GM19463 (cell line): Measurements from ENCODE around the gene RNF130.

Source experiments
- ATAC-seq: cut with Tn5 transposase; IDR thresholded peaks from one replicate; pipeline ENCODE4 v1.9.1; 2021; ENCODE audit warnings: mild to moderate bottlenecking, moderate library complexity; ENCODE audit not compliant: unreplicated experiment

Gene RNF130

DNA sequence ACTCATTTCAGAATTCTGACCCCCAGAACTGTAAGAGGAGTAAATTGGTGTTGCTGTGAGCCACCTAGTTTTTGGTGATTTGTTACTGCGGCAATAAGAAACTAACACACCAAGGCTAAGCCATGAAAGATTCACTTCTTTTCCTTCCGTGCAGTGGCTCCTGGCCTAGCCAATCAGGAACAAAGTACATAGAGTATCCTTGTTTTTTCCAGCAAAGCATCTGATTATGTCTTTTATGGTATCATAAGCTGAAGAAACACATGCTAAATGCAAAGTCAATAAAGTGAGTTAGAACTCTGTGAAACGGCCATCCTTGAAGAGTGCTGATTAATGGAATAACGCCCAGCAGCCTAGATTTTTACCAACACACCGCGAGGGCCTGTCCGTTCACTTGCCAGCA is 11.4 kb downstream of the RNF130 start:
- ATAC-seq, result no peak

DNA sequence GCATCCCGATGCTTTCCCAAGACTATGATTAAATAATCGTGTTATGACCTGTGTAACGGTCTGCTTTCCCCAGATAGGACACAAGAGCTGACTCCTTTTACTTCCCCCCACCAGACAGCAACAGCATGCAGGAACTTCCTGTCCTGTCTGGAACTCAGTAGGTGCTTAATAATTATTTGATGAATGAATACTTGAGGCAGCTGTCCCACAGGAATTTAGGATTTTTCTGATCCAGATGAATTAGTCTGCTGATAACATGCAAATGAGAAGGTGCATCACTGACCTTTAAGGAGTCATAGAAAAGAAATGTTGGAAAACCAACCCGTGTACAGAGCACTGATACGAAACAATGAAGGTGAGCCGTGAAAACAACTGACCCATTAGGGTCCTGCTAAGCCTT is 12.2 kb downstream of the RNF130 start:
- no peak for ATAC-seq

DNA sequence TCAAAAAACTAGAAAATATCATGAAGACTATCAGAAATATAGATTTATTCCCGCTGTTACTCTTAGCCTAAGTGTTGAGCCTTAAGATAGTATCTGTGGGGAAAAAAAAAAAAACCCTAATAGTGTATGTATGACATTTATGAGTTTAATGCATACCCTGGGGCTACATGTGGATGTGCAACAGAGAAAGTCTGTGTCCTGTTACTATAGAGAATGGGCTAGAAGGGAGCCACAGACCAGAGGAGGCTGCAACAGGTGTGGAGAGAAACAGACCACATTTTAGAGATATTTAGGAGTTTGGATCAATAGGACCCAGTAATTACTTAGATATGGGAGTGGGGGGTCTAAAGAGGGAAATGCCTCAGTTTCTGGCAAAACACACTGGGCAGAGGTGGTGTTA is 15.4 kb downstream of the RNF130 start:
- no peak for ATAC-seq

DNA sequence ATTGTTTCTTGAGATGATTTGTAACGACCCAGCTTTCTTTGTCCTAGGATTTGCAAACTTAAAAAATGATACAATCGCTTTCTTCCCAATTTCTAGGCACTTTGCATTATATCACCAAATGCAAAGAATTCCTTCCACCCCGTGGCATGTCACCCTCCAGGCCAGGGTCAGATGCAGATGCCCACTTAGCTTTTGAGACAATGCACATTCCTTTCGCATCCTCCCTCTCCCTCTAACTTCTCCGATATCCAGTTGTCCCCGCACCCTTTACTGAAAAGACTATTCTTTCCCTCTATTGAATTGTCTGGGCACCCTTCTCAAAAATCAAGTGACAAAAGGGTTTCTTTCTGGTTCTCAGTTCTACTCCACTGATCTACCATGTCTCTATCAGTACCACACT is 17.3 kb downstream of the RNF130 start:
- no peak for ATAC-seq

DNA sequence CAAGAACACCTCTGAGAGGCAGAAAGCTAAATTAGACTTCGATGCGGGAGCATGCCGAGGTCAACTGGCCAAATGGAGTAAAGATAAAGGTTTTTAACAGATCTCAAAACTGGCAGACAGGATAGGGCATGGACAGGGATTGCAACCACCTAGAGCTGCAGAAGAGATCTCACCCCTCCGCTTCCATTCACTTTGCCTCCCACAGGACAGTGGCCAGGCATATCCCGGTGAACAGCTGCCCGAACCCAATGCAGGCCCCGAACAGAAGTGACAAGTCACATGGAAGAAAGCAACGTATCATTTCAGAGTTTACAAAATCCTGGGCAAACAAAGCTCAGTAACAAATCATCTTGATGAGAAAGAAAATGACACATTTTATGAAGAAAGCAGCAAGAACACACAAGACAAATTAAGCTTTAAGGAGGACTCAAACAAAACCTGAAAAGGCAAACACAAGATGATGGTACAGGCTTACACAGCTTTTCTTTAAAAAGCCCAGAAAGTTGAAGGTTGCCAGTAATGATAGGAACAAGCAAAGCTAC is 18.4 kb downstream of the RNF130 start:
- ATAC-seq, result no peak

DNA sequence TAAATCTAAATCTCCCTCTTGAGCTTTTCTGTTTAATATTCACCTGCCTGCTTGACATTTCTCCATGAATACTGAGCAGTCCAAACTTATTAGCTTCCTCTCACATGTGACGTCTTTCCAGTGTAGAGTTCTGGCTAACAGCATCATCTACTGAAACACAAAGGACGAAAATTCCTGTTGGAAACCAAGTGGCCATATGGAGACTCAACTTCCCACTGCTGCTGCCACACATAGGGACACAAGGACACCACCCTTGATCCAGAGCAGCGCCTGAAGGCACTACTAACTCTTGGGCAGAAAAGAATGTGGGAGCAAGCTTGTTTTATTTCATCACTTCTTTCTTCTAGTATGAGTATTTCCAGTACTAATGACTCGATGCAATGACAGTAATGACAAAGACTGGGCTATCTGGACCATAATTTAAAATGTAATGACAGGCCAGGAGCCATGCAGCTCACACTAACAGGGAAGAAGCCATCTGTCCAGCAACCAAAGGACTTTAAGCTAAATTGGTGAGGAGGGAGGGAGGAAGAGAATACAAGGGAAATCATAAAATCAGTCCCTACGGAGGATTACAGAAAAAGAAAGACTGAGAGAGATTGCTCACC is 19.2 kb downstream of the RNF130 start:
- ATAC-seq, result no peak

DNA sequence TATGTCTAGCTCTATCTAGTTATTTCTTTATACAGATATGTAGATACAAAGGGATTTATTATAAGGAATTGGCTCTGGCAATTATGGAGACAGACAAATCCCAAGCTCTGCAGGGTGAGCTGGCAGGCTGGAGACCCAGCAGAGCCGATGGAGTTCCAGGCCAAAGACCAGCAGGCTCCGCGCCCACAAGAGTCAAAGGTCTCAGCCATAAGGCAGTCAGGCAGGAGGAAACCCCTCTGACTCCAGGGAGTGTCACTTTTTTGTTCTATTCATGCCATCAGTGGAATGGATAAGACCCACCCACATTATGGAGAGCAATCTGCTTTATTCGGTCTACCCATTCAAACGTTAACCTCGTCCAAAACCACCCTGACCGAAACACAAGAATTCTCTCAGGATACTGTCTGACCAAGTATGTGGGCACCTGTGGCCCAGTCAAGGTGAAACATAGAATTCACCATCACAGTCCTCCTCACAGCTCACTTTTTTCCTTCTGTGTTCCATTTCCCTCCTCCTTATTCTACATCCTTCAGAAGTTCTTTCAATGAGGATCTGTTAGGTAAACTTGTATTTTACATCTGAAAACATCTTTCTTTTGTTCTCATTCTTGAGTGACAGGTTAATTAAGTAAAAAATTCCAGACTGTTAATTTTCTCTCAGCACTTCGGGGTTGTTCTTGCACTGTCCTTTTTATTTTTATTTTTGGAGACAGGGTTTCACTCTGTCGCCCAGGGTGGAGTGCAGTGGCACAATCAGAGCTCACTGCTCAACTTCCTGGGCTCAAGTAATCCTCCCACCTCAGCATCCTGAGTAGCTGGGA is 21.2 kb downstream of the RNF130 start:
- ATAC-seq, result no peak

DNA sequence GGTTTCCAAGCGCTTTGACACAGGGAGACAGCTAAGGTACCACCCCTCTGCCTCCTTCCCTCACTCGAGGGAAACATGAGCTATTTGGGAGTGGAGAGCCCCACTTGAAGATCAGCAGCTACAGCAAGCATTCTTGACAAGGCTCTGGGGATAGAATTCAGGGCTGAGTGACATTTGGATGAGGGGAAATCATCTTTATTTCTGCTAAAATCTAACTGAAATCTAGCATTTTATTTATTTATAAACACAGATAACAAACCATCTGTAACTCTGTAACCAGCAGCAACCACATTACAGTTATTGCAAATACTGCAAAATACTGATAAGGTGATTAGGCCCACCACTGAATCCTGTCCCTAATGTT is 22.4 kb downstream of the RNF130 start:
- no peak for ATAC-seq

DNA sequence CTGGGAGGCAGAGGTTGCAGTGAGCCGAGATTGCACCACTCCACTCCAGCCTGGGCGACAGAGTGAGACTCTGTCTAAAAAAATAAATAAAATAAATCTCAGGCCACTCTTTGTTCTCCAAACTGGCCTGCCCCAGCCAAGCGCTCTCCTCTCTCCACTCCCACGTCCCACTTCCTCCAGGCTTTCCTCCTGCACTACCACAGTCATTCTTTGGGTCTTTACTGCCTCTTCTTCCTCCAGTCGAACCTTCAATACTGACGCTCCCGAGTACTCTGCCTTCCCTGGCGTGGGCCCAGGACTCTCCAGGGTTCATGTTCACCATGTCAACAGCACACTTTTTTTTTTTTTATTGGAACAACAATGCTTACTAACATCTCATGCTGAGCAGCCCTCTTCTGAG is 23.9 kb downstream of the RNF130 start:
- ATAC-seq, result no peak

DNA sequence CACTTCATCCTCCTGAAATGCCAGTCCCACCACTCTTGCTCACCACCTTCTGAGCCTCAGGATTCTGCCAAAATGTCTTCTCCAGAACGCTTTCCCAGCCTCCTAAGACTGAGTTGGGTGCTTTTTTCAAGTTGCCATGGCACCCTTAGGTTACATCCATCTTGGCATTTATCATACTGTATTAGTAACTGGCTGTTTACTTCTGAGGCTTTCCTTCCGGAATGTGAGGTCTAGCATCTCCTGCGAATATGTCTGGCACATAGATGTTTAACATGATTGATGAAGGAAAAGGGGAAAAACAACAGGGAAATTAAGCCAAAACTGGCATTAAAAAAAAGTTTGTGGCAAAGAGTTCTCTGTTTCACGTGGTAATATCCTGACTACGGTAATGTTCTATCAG is 24.9 kb downstream of the RNF130 start:
- no peak for ATAC-seq

DNA sequence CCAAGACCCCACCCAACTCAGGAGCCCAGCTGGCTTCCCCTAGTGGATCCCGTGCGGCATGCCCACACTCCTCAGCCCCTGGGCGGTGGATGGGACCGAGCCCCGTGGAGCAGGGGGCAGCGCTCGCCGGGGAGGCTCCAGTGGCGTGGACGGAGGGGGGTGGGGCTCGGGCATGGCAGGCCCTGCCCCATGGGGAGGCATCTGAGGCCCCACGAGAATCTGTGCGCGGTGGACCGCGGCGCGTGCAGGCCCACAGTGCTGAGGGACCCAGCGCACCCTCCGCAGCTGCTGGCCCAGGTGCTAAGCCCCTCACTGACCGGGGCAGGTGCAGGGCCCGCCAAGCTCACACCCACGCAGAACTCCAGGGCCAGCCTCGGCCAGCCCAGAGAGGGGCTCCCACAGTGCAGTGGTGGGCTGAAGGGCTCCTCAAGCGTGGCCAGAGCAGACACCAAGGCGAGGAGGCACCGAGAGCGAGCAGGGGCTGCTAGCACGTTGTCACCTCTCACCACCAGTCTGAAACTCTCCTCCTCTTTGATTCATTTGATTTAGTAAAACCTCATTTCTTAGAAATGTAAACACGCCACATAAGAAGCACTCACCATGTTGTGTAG is 25.6 kb downstream of the RNF130 start:
- ATAC-seq, result no peak

DNA sequence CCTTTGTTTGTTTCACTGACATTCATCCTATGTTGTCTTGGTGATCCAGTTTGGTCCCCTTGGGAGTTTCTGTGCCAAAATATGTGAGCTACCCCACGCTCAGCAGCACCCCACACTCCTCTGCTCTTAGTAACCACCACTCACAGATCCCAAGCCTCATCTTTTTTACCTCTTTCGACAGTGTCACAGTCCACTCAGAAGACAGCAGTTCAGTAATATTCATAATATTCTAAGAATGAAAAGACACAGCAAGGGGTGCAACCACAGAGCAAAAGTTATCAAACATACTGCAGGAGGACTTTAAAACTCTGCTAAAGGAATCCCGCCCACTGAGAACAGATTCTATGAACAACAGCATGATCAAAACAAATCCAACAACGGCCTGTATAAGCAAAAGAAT is 28.2 kb downstream of the RNF130 start:
- ATAC-seq, result no peak

DNA sequence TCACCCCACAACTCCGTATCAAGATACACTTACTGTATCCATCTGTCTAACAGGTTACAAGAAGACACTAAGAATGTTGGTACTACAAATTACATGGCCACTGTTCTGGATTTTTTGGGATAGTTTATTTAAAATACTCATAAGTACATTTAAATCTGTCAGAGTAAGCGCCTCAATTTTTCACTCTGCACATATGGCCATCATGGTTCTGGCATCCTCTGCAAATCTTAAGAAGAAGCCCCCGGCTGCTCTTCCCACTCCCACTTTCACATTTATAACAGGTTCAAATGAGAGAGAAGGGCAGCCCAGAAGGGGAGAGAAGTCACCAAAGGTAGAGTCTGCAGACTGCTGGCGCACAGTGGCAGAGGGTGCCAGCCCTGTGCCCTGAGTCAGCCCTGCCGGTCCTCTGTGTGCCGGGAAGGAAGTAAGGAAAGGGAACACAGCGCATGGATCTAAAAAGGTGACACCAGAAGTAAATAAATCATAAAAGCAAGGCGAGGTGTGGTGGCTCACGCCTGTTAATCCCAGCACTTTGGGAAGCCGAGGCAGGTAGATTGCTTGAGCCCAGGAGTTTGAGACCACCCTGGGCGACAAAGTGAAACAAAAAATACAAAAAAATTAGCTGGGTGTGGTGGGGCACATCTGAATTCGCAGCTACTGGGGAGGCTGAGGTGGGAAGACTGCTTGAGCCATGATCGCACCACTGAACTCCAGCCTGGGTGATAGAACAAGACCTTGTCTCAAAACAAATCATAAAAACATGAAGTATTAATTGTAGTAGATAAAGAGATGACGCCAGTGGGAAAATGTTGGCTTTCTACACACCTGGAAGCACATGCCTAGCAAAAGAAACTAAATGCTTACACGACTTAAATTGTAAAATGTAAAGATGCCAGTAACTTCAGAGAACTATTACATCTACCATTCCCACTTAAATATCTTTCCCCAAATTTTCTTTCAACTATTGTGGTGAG is 30.0 kb downstream of the RNF130 start:
- ATAC-seq, result no peak

DNA sequence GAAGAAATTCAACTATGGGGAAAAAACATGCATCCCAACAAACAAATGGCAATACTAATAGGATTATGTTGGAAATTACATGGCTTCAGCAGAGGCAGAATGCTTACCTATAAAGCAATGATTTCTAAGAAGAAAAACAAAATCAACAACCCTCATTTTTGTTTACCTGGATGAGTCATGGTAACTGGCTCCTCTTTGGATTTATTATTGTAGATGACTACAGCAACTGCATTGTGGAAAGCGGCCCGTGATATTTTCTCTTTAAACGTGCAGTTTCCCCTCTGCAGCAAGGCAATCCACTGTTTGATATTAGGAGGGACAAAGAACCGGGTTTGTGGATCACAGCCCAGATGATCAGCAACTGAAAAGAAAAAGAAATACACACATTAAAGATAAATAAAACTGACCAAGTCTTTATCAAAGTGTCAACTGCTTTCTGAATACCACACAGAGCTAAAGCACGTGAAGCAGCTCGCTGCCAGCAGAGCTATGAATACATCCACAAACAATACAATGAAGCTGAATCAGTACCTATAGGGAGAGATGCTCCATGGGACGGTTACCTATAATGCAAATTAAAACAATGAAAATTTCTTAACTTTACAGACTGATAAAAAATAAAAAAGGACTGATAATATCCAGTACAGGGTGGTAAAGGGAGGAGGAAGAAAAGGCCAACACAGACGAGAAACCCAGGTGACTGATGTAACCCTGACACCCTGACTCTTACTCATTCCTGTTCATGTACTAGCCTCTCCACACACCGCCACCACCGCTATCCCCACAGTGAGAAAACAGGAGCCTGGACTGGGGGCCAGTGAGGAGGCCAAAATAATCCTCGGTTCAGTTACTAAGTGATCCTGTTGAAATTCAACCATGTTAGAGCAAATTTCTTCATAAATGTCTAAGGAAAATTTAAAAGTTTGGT is 31.0 kb downstream of the RNF130 start:
- ATAC-seq, result no peak

DNA sequence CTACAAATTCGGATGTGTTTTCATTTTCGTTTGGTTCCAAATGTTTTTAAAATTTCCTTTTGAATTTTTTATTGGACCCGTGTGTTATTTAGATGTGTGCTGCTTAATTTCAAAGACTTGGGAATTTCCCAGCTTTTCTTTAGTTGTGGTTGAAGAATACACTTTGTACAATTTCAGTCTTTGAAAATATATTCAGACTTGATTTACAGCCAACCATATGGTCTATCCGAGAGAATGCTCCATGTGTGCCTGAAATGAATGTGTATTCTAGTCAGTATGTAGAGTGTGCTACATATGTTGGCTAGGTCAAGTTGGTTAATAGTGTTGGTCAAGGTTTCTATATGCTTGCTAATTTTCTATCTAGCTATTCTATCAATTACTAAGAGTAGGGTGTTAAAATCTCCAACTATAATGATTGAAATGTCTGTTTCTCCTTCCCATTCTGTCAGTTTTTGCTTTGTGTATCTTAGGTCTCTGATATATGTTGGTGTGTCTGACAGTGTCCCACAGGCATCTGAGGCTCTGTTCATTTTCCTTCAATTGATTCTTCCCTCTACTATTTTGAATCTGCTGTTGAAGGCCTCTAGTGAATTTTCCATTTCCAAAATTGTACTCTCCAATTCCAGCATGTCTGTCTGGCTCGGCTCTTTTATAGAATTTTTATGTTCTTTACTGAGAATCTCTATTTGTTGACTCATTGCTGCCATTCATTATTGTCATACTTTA is 36.2 kb downstream of the RNF130 start:
- ATAC-seq, result no peak

DNA sequence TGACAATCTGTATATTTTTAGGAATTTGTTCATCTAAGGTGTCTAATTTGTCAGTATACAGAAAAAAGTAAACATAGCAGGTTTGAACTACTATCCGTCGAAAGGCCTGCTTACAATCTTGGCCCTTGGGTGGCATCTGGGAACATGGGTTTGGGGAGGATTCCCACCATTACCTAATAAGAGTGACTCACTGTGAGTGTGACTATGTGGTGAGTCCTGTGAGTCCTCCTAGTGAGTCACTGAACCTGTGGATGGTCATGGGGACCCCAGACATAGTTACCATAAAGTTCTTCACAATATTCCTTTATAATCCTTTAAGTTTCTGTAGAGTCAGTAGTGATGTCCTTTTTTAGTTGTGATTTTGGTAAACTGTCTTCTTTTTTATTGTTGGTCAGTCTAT is 37.0 kb downstream of the RNF130 start:
- no peak for ATAC-seq

DNA sequence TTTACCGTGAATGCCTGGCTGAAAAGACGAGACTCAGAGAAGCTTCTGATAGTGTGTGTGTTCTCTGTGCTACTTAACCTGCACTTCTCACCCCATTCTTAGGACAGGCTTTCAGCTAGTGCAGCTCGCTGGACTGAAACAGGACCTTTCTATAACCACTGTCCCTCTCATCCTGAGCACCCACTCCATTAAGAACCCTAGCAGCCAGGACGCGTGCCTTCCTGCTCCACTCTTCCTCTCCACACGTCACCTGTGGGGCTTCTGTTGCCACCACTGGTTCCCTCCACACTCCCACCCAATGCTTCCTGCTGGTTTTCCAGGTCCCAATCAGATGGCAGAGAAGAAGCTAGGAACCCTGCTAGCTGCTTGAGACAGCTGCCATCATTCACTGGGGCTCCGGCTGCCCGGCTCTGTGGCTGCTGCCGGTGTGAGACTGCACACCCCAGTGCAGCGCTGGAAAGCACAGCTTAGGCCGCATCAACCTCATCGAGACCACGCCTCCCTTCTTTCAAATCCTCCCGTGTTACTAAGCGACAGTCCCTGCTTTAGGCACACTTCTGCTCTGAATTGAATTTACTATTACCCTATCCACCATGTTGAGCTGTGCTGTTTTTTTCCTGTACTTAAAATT is 44.0 kb downstream of the RNF130 start:
- ATAC-seq, result no peak

DNA sequence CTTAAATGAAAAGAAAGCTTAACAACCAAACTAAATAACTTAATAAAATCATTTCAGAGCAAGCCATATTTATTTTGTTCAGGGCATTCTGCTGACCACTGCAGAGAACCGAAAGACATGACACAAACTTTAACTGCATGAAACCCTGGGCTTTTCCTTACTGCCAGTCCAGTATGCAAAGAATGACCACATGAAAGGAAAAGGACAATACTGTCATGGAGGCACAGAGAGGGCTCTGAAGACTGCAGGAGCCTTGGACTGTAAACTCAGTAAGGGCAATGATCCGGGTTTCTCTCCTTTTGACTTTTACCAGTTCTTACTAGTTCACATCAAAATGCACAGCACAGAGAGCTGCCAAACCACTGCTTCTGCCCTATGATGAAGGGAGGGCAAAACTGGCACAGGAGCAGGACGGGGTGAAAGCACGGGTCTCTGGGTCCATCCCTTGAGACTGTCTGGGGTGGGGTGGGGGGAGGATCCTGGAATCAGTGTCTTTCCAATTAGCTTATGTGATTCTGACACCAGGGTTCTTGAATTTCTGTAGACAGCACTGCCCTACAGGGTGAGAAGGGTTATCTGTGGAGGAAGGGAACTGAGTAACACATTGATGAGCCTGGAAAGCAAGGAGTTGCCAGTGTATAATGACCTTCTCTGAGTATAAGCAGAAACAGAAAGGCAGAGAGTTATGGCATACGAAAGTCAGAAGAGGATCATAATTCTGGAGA is 44.7 kb downstream of the RNF130 start:
- ATAC-seq, result no peak
